PC-3 (cell line): ENCODE data around the gene XRCC6. TPM values are rescaled to one million over a fixed set of nuclear protein-coding genes. Genes with fewer than 3 reads are reported as not detected.

Experiments used
- ATAC-seq: fragments of 200-7000 bp; cut with Tn5 transposase; 2 replicates; pipeline ENCODE4 v1.9.1; 2020; ENCODE audit warnings: mild to moderate bottlenecking, moderate library complexity
- BruUV-seq: library from RNA; stranded (reverse); fragments of 400-500 nt; replicated peaks from 2 replicates; lab custom pipeline; 2021; lab: Mats Ljungman, UMichigan
- CTCF ChIA-PET: fragments of 300-600 bp; sonication (Branson Sonifier 250); formaldehyde crosslinking; loops from one replicate; lab custom pipeline; 2022; ENCODE audit warnings: antibody characterized with exemption; lab: Charles Lee
- POLR2A ChIA-PET: fragments of 300-600 bp; sonication (Branson Sonifier 250); formaldehyde crosslinking; loops from one replicate; lab custom pipeline; 2022; ENCODE audit warnings: antibody characterized with exemption; ENCODE audit not compliant: unreplicated experiment; lab: Charles Lee
- DNase-seq: peaks from one replicate; pipeline ENCODE4 v3.0.0-alpha.2; 2015
- H2AFZ ChIP-seq: fragments of 300-600 bp; sonication (generic); 2 replicates; pipeline ENCODE4 v1.6.0; 2016; ENCODE audit warnings: antibody characterized with exemption, low read length
- H3F3A ChIP-seq: fragments of 300-600 bp; sonication (generic); one replicate; pipeline ENCODE4 v1.6.0; 2017; ENCODE audit warnings: antibody characterized with exemption, low read length, control low read depth, mild to moderate bottlenecking; ENCODE audit not compliant: unreplicated experiment
- H3K27ac ChIP-seq: fragments of 300-600 bp; sonication (generic); 2 replicates; pipeline ENCODE4 v1.5.1; 2016; ENCODE audit warnings: mild to moderate bottlenecking, low read length
- H3K27me3 ChIP-seq: fragments of 300-600 bp; sonication (generic); 2 replicates; pipeline ENCODE4 v1.6.1; 2016; ENCODE audit warnings: low read length, mixed read lengths
- H3K36me3 ChIP-seq: fragments of 300-600 bp; sonication (generic); 2 replicates; pipeline ENCODE4 v1.6.1; 2016; ENCODE audit warnings: low read depth, mixed run types, low read length, mixed read lengths
- H3K4me1 ChIP-seq: fragments of 300-600 bp; sonication (generic); 2 replicates; pipeline ENCODE4 v1.5.1; 2016; ENCODE audit warnings: low read length; ENCODE audit not compliant: insufficient read depth
- H3K4me2 ChIP-seq: fragments of 300-600 bp; sonication (generic); 2 replicates; pipeline ENCODE4 v1.6.0; 2016; ENCODE audit warnings: low read length
- H3K4me3 ChIP-seq: fragments of 300-600 bp; sonication (generic); 2 replicates; pipeline ENCODE4 v1.5.1; 2016; ENCODE audit warnings: mild to moderate bottlenecking, low read length, mixed read lengths
- H3K79me2 ChIP-seq: fragments of 300-600 bp; sonication (generic); 2 replicates; pipeline ENCODE4 v1.6.1; 2017; ENCODE audit warnings: low read length, mixed read lengths
- H3K9ac ChIP-seq: fragments of 300-600 bp; sonication (generic); 2 replicates; pipeline ENCODE4 v1.6.0; 2016; ENCODE audit warnings: mild to moderate bottlenecking, low read length
- H3K9me2 ChIP-seq: fragments of 300-600 bp; sonication (generic); replicated peaks from 2 replicates; pipeline ENCODE4 v1.6.1; 2016; ENCODE audit warnings: mixed run types, low read length, mixed read lengths
- H3K9me3 ChIP-seq: fragments of 300-600 bp; sonication (generic); 2 replicates; pipeline ENCODE4 v1.6.1; 2016; ENCODE audit warnings: low read length, mixed read lengths
- H4K20me1 ChIP-seq: fragments of 300-600 bp; sonication (generic); 2 replicates; pipeline ENCODE4 v1.6.1; 2016; ENCODE audit warnings: low read length, mixed read lengths
- CTCF ChIP-seq: fragments of 300-600 bp; sonication (generic); conservative IDR thresholded peaks from 2 replicates; pipeline ENCODE4 v1.5.1; 2017; ENCODE audit warnings: antibody characterized with exemption, low read depth, mild to moderate bottlenecking, low read length
- EZH2 ChIP-seq: fragments of 300-600 bp; sonication (generic); IDR thresholded peaks from one replicate; pipeline ENCODE4 v1.6.1; 2017; ENCODE audit warnings: antibody characterized with exemption, mild to moderate bottlenecking, low read length; ENCODE audit not compliant: unreplicated experiment
- EZH2phosphoT487 ChIP-seq: fragments of 300-600 bp; sonication (generic); IDR thresholded peaks from 2 replicates; pipeline ENCODE4 v1.6.1; 2018; ENCODE audit warnings: mild to moderate bottlenecking, antibody characterized with exemption, low read length, borderline replicate concordance
- intact Hi-C: fragments of 100-400 bp; cut with micrococcal nuclease; formaldehyde crosslinking; loops from 2 replicates; pipeline ENCODE4 v1.9.0; 2023
- total RNA-seq: library from RNA; depleted of rRNA; stranded (reverse); fragments of >200 nt; gene quantifications from 2 replicates; pipeline ENCODE4 v1.2.3, GENCODE V29; 2014

The XRCC6 gene
- total RNA-seq, 1 experiment from 2014 or later: 432 TPM

- intact Hi-C loops: no loop called here
- no peak for DNase-seq
- Histone ChIP-seq H3K79me2 (peaks cover 38% of the 10 kb centered on the region), H3K4me1 (peaks cover 6% of the 10 kb centered on the region; the same call in 1 of the 2 replicates), H4K20me1 (peaks cover 9% of the 10 kb centered on the region; the same call in 1 of the 2 replicates), H3K4me2 (no peak overlapping the region), H3K4me3 (no peak overlapping the region), H3K9ac (no peak overlapping the region), H3K9me2 (no peaks in the 10 kb centered on the region), H3K36me3 (no peaks in the 10 kb centered on the region), H2AFZ (no peak overlapping the region), H3F3A (no peaks in the 10 kb centered on the region), H3K9me3 (no peaks in the 10 kb centered on the region), H3K27ac (no peak overlapping the region), H3K27me3 (no peaks in the 10 kb centered on the region)
- no peak for TF ChIP-seq CTCF
- TF ChIP-seq EZH2: no peak
- TF ChIP-seq EZH2phosphoT487: no peak
- CTCF ChIA-PET: no interaction called here
- POLR2A ChIA-PET: no interaction called here
- BruUV-seq: no TSS peak
- no peak for ATAC-seq
Measured at GRCh38 chr22:41690476-41690875, 69.4 kb downstream of the XRCC6 start.

- H3K9ac ChIP-seq: no peak overlapping the region
- H4K20me1 ChIP-seq: no peaks in the 10 kb centered on the region
- BruUV-seq: no TSS peak
- H3K9me3 ChIP-seq: no peaks in the 10 kb centered on the region
- no peaks in the 10 kb centered on the region for H3K36me3 ChIP-seq
- no peak for TF ChIP-seq EZH2
- no peak for TF ChIP-seq EZH2phosphoT487
- no peak for TF ChIP-seq CTCF
- ATAC-seq (no peak), DNase-seq (no peak)
- POLR2A ChIA-PET: no interaction called here
- H3K27ac ChIP-seq: no peak overlapping the region
- H3K9me2 ChIP-seq: no peaks in the 10 kb centered on the region
- no peak overlapping the region for H3K4me2 ChIP-seq
- no peaks in the 10 kb centered on the region for H3K27me3 ChIP-seq
- no peak overlapping the region for H3K4me3 ChIP-seq
- H2AFZ ChIP-seq: no peak overlapping the region
- 0 out of 2 replicates have a peak, but pooled peaks cover 3% of the 10 kb centered on the region for H3K4me1 ChIP-seq
- intact Hi-C loops: no loop called here
- CTCF ChIA-PET: no interaction called here
- no peaks in the 10 kb centered on the region for H3F3A ChIP-seq
- H3K79me2 ChIP-seq: no peaks in the 10 kb centered on the region
Measured at GRCh38 chr22:41695211-41695610, 74.1 kb downstream of the XRCC6 start.

GRCh38 chr22:41696703-41697102 is 75.6 kb downstream of the XRCC6 start:
- intact Hi-C loops: loop anchor here (2.0 kb wide), 1 partner anchor 244 kb away; no protein-coding TSS in a partner anchor
- H3K4me1 ChIP-seq: 0 out of 2 replicates have a peak, but pooled peaks cover 3% of the 10 kb centered on the region
- no peaks in the 10 kb centered on the region for H3F3A ChIP-seq
- DNase-seq (no peak), ATAC-seq (peak; percentile 12)
- BruUV-seq: no TSS peak
- H4K20me1 ChIP-seq: no peaks in the 10 kb centered on the region
- no peaks in the 10 kb centered on the region for H3K9me2 ChIP-seq
- H3K79me2 ChIP-seq: no peaks in the 10 kb centered on the region
- TF ChIP-seq EZH2phosphoT487 (no peak), CTCF (no peak), EZH2 (no peak)
- H3K36me3 ChIP-seq: no peaks in the 10 kb centered on the region
- no peak overlapping the region for H3K27ac ChIP-seq
- POLR2A ChIA-PET: no interaction called here
- H3K4me3 ChIP-seq: no peak overlapping the region
- no peaks in the 10 kb centered on the region for H3K9me3 ChIP-seq
- CTCF ChIA-PET: interaction anchor here (0.6 to 1.4 kb wide), 5 partner anchors 9 to 777 kb away, joined by 3 to 9 read pairs (median 6); no protein-coding TSS in a partner anchor
- no peak overlapping the region for H3K9ac ChIP-seq
- no peaks in the 10 kb centered on the region for H3K27me3 ChIP-seq
- H3K4me2 ChIP-seq: no peak overlapping the region; the same call in 1 of the 2 replicates
- H2AFZ ChIP-seq: peak overlapping the region; percentile 57
